ENCODE data around the gene ZNF474.
A peak's percentile ranks its signal among the peaks of the same experiment; 100 is the strongest.

ZNF474 gene

DNA sequence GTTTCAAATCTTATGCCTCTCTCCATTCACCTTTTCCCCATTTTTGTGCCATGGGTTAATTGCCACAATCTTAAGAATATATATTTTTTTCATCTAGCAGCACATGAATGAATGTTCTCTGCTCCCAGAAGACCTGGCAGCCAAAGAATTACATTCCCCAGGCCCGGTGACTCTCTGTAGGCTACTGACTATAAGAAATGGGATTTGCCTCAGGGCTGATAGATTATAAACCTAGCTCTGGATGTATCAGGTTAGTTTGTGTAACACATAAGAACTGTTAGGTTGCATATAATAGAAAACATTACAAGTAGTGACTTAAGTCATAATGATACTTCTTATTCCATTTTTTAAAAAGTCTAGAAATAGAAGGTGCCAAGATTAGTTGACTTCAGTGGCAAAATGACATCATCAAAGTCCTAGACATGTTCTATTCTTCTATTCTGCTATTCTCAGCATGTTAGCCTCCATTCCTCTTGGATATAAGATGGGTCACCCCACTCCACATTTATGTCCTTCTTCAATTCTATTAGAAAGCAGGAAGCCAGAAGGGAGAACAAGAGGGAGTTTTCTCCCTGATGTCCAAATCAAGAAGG lies 10.9 kb upstream of the ZNF474 start:
- no peak for DNase-seq

DNA sequence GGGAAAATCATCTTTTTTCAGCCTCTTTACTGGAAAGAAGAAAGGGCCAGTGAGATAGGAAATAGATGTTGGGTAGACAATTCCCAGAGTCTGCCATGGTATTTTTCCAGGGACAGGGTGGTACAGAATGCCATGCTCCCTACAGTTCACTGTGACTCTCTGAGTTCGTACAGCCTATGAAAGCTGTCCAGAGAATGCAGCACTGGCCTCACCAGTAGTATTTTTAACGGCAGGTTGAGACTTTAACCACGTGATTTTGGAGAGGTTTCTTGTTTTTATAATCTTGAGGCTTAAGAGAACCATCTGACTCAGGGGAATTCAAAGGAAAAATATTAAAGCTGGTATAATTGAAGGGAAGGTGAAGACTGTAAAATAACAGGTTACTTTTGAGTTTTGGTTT lies 10.1 kb upstream of the ZNF474 start:
- DNase-seq, result no peak

DNA sequence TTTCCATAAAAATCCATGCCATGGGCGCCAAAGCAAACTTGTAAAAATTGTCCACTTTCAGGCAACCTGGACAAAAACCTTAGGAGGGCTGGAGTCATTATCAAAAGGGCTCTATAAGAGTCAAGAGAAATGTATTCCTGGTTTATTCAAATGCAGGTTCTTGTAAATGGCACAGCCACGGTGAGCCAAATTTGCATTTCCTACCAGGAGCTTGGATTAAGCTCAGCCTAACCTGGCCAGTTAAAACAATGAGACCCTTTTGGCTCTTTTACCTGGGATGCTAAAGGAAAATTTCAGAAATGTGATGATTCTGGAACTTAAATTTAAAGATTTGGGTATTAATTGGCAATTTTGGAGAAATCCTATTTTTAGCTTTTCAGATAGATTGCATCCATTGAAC lies 8.9 kb upstream of the ZNF474 start:
- DNase-seq, result no peak

DNA sequence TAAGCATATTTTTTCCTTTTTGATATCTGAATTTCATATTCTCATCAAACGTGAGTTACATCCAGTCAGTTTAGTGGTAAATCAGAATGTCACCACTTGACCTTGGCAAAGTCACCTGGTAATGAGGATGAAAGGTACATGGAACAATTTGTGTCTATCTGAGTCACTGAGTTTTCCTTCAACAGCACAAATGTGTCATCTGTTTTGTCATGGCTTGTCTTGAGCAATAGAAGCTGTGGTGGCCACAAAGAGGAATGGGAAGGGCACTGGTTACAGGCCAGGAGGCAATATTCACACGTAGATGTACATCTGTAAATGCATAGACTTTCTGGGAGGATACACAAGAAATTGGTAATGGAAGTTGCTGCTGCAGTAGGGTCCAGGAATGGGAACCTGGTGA lies 8.4 kb upstream of the ZNF474 start:
- no peak for DNase-seq

DNA sequence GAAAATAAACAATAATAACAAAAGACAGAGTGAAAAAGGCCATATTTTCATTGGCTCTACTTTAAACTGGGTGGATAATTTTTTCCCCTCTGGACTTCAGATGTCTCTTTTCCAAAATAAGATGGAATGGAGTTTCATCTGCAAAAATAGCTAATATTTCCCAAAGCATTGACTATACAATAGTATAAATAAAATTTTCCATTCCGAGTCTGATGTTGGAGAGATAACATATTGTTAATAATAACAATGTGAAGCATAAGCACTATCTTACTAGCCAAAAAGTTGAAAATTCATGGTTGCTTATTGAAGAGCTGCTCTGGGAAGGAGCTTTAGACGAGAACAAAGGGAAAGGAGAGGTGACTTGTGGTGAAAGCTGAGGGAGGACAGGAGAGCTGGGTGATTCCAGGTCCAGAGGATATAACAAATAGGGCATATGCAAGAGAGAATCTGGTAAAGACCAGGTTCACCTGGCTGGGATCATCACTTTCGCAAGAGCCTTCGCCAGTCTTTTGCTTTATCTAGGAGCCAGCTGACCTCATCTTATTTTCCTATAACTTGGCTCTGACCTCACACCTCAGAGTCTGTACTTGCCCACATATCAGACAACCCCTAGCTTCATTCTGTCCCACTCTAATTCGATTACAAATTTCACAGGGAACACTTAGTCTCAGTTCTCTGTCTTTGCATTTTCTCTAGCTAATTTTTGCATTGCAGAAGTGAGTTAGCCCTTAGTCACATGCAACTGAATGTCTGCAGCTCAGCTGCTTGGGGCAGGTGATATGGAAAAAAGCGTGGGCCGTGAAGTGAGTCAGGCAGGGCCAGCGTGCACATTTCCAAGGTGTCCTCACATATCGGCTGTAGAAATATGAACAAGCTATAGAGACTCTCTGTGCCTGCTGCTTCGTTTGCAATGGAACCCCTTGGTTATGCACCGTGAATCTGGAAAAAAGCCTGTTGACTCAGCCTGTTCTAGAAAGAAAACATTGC lies 7.6 kb upstream of the ZNF474 start:
- DNase-seq, result no peak

DNA sequence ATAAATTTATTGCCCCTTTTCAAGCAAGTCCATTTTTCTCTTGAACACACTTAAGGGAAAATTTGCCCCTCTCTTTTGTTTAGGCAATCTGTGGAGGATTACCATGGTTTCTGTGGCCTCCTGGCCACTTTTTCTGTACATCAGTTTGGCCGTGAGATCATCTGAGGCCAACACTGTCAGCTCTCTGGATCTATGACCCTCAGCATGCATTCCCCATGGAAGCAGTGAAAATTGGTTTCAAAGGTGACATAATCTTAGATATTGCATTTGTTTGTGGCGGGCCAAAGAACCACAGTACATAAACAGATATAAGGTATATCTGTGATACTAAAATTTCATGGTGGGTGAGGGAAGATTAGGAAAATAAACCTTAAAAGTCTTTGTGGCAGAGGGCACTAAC lies 4.6 kb upstream of the ZNF474 start:
- no peak for DNase-seq

DNA sequence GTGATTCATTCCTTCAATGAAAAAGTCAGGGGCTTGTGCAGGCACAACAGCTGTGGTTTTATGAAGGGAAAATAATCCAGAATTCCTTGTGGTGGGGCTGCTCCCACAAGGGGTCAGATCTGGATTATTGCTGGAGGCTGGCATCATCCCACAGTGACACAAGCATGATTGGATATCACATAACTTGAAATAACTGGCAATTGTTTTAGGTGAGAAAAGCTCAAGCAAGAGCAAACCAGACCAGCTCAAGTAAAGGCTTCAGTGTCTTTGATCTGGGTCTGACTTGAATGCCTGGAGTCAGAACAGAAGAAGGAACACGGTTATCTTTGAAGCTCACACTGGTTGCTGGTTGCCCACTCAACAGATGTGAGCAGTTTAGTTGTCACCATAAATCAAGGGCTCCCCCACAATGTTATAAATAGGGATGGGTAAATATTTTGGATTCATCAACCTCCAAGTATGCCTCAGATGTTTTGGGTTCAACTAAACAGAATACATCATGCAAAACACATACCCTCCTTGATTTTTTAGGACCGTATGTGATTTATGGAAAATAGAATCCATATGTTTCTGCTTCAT lies 3.1 kb upstream of the ZNF474 start:
- DNase-seq, result no peak

DNA sequence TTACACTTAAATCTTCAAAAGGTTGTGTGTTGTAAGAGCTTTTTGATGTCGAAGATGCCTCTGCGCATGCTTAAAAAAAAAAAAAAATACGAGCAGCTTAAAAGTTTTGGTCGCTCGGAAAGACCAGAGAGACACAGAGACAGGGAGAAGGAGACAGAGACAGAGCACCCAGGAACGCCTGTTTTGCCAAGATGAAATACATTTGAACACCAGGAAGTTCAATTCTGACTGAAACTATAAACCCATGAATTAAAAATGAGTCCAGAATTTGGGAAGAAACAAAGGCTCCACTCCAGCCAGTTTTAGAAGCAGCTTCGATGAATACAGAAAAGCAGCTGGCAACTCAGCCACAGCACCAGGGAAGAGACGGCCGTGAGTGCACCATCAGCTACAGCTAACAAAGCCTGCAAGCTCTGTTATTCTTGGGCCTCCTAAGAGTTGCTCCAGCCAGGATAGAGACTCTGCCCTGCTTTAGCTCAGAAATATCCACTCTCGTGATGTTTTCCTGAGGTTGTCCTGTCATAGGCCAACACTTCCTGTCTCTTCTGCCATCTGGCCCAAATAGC lies 2.5 kb upstream of the ZNF474 start:
- DNase-seq, result peak in 4 of 56 donors; percentile 2 to 7 (median 4)

DNA sequence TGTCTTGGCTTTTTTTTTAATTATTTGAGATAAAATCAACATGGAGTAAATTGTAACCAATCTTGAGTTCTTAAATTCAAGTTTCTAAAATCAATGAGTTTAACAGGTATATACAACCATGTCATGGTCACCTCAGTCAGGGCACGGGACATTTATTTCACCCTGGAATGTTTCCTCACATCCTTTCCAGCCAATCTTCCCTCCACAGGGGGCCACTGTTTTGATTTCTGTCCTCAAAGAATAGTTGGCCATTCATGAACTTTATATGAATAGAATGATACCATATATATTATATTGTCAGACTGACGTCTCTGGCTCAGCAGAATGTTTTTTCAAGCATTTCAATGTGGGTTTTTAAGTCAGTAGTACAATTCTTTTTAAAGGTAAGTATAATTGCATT lies 806 bp downstream of the ZNF474 start:
- no peak for DNase-seq

DNA sequence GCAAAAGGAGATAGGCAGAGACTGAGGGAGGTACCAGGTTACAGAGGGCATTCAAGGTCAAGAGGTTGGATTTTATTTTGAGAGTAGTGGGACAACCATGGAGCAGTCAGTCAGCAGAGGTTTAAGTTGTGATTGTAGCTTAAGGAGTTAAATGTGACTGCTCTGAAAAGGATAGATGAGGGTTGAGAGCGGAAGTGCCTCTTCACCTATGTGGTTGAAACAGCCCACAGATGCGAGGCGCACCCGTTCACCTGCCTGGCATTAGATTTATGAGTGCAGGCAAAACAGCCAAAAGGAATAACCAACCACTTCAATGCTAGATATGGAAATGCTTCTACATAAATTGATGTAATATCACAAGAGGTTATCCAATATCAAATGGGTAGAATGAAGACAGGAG lies 8.4 kb downstream of the ZNF474 start:
- DNase-seq, result no peak

DNA sequence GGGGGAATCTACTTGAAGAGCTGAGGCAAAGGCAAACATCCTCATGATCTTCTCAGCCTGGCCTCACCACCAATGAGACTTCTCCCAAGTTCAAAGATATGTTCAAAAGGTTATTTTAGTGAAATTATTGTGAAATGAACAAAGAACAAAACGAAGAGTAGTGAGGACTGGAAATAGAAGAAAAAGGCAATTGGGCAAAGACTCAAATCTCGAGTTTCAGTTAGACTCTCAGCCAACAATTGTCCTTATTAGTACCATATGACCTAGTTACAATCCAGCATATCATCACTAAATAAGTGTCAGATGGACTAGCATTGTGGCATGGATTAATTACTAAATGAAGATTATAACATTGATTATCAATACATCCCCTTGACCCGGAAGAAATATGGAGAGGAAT lies 9.0 kb downstream of the ZNF474 start:
- DNase-seq, result no peak

DNA sequence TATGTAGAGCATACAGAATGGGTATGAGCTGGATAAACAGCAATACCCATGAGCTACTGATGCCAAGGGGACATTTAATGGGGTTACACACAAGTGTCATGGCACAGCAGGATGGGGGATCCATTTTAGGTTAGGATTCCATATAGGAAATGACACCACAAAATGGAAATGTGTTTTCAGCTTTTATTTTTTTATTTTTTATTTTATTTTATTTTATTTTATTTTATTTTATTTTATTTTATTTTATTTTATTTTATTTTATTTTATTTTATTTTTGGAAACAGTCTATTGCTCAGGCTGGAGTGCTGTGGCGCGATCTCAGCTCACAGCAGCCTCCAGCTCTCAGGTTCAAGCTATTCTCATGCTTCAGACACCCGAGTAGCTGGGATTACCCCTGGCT lies 11.6 kb downstream of the ZNF474 start:
- DNase-seq, result no peak

DNA sequence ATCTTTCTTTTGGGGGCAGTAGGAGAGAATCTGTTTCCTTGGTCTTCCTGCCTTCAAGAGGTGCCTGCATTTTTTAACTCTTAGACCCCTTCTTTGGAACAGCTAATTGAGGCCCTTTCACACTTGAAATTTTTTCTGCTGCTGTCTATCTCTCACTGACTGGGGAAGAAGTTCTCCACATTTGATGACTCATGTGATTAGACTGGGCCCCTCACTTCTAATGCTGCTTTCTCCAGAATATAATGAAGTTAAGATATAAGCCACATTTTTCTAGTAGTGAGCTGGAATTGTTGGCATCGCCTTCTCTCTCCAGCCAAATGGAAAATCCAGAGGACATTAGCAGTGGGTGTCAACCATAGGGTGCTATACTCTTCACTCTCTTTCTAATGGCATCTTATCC lies 12.4 kb downstream of the ZNF474 start:
- DNase-seq, result no peak

DNA sequence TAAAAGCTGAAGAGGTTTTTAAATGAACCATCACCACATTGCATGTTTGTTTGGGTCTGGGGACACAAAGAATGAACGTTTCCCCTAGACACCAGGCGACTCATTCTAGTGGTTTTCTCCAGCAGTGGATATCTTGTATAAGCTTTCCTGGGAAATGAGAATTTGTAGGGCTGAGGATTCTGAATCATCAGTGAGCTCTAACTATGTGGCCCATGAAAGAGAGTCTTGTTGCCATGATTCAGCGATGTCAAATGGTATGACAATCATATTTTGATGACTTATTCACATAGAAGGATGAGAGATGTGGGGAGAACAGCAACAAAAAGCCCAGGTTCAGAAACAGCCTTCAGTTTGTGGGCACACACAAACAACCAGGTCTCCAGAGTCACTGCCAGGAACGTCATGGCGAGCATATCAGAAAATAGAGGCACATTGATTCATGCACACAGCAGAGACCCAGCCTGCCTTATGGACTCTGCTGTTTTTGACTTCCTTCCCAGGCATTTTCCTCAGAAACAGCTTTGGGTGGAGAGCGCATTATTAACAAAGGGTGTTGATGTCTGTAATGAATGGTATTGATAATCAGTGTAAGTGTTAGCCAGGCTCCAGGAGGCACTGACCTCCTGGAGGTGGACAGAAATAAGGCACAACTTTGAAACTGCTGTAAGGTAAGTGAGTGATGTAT lies 13.3 kb downstream of the ZNF474 start:
- DNase-seq, result no peak

DNA sequence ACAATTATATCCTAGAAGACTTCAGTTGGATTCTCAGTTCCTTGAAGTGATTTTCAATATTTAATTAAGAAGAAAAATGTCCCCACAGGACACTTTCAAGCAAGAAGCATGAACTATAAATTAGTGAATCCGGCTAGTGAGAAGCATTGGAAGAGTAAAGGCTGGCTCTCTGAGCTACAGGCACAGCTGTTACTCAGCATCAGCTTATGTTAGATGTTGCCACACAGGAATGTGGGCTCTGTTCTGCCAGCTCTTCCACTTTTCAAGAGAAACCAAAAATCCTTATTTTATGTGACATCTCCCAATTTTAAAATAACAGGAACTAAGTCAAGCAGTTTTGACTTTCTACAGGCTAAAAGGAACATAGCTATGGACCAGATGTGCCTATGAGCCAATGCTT lies 14.9 kb downstream of the ZNF474 start:
- DNase-seq, result no peak

DNA sequence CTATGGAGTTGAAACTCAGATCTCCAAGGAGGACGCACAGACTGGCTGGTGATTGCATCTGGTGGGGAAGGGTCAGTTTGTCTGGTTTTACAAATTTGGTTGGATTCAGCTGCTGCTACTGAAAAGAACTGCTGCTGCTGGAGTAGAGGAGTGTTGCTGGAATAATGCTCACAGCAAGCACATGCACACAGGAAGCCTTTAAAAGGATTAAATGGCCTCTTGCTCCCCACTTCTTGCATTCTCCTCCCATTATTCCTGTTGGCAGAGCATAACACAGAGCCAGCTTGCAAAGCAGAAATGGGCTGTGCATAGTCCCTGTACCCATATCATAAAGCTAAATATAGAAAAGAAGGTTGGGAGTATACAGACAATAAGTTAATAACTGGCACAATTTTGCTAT lies 16.6 kb downstream of the ZNF474 start:
- no peak for DNase-seq

DNA sequence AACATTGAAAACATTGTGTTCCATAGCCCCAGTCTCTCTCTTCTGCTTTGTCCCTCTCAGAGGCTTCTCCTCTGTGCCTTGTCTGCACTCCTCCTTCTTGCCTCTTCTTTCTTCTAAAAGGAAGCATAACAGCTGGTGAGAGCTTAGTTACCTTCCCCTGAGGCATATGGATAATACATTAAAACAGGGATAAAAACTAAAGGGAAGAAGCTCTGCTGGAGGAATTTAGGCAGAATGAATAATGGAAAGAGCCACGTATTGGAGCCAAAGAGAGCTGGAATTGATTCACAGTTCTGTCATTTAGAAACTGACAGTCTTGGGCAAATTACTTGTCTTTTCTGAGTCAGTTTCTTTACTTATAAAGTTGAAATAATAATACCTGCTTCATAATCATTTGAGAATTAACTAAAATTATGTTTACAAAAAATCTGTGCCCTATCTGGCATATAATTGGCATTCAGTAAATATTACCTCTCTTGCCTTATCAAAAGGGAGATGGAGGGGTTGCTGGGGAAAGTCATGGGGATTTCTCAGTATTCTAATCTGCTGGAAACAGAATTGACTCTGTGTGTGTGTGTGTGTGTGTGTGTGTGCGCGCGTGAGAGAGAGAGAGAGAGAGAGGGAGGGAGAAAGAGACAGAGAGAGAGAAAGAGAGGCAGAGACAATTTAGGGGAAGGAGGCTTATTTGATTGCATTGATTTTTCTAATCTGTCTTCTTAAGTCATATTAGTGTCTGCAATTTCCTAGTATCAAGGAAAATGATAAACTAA lies 20.2 kb downstream of the ZNF474 start:
- no peak for DNase-seq

DNA sequence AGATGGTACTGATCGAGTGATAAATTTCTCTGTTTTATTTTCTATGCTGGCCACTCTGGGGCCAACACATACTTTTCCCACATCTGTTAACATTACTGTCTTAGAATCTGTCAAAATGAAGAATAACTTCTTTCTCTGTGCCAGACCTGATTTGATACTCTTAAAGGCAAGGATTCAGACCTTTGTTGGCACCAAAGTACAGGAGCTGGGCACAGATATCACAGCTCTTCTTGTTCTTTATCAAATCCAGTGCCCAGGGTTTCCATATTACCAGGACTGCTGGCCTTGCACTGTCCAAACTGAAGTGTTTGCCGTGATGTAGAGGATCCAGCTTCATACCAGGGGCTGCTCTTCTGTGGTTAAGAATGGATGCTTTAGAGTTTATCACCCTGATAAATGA lies 20.9 kb downstream of the ZNF474 start:
- DNase-seq, result no peak

DNA sequence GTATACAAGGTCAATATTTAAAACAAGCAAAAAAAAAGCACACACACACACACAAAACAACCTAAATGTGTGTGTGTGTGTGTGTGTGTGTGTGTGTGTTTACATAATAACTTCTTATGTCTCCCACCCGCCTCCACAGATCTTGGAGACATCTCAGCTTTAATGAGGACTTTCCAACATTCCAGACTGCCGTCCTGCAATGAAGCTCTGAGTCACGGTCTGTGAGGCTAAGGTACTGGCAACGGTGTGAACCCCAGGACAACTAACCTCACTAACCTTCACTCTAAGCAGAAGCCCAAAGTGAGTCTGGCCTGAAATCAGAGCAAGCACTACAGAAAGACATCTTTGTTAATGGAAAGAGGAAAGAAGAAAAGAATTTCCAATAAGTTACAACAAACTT lies 22.3 kb downstream of the ZNF474 start:
- no peak for DNase-seq

DNA sequence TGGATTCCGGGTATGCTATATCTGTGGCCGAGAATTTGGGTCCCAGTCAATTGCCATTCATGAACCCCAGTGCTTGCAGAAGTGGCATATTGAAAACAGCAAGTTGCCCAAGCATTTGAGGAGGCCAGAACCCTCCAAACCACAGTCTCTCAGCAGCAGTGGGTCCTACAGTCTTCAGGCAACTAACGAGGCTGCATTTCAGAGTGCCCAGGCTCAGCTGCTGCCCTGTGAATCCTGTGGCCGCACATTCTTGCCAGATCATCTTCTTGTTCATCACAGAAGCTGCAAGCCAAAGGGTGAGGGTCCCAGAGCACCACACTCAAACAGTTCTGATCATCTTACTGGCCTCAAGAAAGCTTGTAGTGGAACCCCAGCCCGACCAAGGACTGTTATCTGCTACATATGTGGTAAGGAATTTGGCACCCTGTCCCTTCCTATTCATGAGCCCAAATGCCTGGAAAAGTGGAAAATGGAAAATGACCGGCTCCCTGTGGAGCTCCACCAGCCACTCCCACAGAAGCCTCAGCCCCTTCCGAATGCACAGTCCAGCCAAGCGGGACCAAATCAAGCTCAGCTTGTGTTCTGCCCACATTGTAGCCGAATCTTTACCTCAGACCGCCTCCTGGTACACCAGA lies 23.0 kb downstream of the ZNF474 start:
- DNase-seq, result no peak
